GM23248 (cell line): ENCODE results near the gene L3MBTL4. TPM values are rescaled to one million over a fixed set of nuclear protein-coding genes. Genes with fewer than 3 reads are reported as not detected.

Experiments used
- DNase-seq: peaks from one replicate; pipeline ENCODE4 v3.0.0-alpha.2; 2015
- H2AFZ ChIP-seq: fragments of 200-600 bp; sonication (generic); 2 replicates; pipeline ENCODE4 v1.6.1; 2016; ENCODE audit warnings: antibody characterized with exemption
- H3F3A ChIP-seq: fragments of 200-600 bp; sonication (generic); 2 replicates; pipeline ENCODE4 v1.6.1; 2016; ENCODE audit warnings: mild to moderate bottlenecking, antibody characterized with exemption, mixed run types; ENCODE audit not compliant: insufficient read depth
- H3K27ac ChIP-seq: fragments of 200-600 bp; sonication (generic); 2 replicates; pipeline ENCODE4 v1.5.1; 2016; ENCODE audit warnings: mild to moderate bottlenecking
- H3K27me3 ChIP-seq: fragments of 200-600 bp; sonication (generic); replicated peaks from 2 replicates; pipeline ENCODE4 v1.6.1; 2016; ENCODE audit warnings: mild to moderate bottlenecking; ENCODE audit not compliant: insufficient read depth
- H3K36me3 ChIP-seq: fragments of 200-600 bp; sonication (generic); 2 replicates; pipeline ENCODE4 v1.6.1; 2016; ENCODE audit warnings: low read depth, mild to moderate bottlenecking
- H3K4me1 ChIP-seq: fragments of 200-600 bp; sonication (generic); 2 replicates; pipeline ENCODE4 v1.6.1; 2016; ENCODE audit warnings: mild to moderate bottlenecking; ENCODE audit not compliant: insufficient read depth
- H3K4me2 ChIP-seq: fragments of 200-600 bp; sonication (generic); one replicate; pipeline ENCODE4 v1.6.1; 2016; ENCODE audit warnings: mild to moderate bottlenecking; ENCODE audit not compliant: unreplicated experiment
- H3K4me3 ChIP-seq: fragments of 200-600 bp; sonication (generic); 2 replicates; pipeline ENCODE4 v1.5.1; 2016; ENCODE audit warnings: mild to moderate bottlenecking
- H3K79me2 ChIP-seq: fragments of 200-600 bp; sonication (generic); 2 replicates; pipeline ENCODE4 v1.6.1; 2016; ENCODE audit warnings: mild to moderate bottlenecking; ENCODE audit not compliant: insufficient read depth
- H3K9ac ChIP-seq: fragments of 200-600 bp; sonication (generic); 2 replicates; pipeline ENCODE4 v1.6.1; 2016; ENCODE audit warnings: mild to moderate bottlenecking
- H3K9me2 ChIP-seq: fragments of 200-600 bp; sonication (generic); 2 replicates; pipeline ENCODE4 v1.6.1; 2016; ENCODE audit warnings: mixed run types, mild to moderate bottlenecking, moderate library complexity; ENCODE audit not compliant: insufficient read depth
- H3K9me3 ChIP-seq: fragments of 200-600 bp; sonication (generic); one replicate; pipeline ENCODE4 v1.6.1; 2017; ENCODE audit warnings: low read depth
- H4K20me1 ChIP-seq: fragments of 200-600 bp; sonication (generic); 2 replicates; pipeline ENCODE4 v1.6.0; 2016; ENCODE audit not compliant: insufficient read depth
- EZH2 ChIP-seq: fragments of 200-600 bp; sonication (generic); IDR thresholded peaks from 2 replicates; pipeline ENCODE4 v1.6.1; 2018; ENCODE audit warnings: antibody characterized with exemption, mild to moderate bottlenecking; ENCODE audit not compliant: insufficient read depth, poor library complexity, severe bottlenecking
- EZH2phosphoT487 ChIP-seq: fragments of 200-600 bp; sonication (generic); IDR thresholded peaks from 2 replicates; pipeline ENCODE4 v1.6.1; 2018; ENCODE audit warnings: antibody characterized with exemption, moderate library complexity, mild to moderate bottlenecking, low read depth; ENCODE audit not compliant: insufficient read depth
- WGBS, 2 experiments: methylation state at CpG; one replicate each; pipeline ENCODE4 v1.1.6; 2015 to 2017; ENCODE audit warnings: low lambda C conversion rate in 2 of 2, low coverage in 1 of 2; ENCODE audit errors: missing lambda C conversion rate in 2 of 2; 5-methylcytosine and 5-hydroxymethylcytosine counted together
- in situ Hi-C: fragments of 300-500 bp; cut with MboI; formaldehyde crosslinking; loops from 2 replicates; pipeline ENCODE4 v1.15.0; 2020
- polyA plus RNA-seq: library from polyadenylated mRNA; unstranded; fragments of >200 nt; fragmentation: Nextera tagmentation; extraction: Ambion mirVana; gene quantifications from 2 replicates; pipeline ENCODE4 v1.2.1, GENCODE V29; 2016
- total RNA-seq: library from RNA; depleted of rRNA; stranded (reverse); fragments of >200 nt; shearing (Covaris generic); gene quantifications from 2 replicates; pipeline ENCODE4 v1.2.3, GENCODE V29; 2014

L3MBTL4 gene
- total and polyA plus RNA-seq, 2 experiments from 2014 or later = not detected

DNA sequence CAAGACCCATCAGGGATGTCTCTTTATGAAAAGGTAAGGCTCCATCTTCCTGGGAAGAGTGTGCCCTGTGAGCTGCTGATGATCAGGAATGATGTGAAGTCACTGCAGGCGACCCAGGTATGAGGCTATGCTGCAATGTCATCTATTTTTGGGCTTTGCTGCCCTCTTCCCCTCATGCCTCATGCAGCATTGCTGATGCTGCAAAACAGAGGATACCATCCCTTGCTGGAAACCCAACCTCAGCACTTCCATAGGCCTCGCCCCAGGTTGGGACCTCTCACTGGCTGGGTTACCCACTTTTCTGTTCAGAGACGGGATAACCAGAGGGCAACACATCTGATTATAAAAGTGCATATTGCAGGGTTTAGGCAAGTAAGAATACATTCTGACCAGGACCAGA is 255.8 kb downstream of the L3MBTL4 start:
- Histone ChIP-seq H3K4me1 (no peaks in the 10 kb centered on the region), H3K4me2 (no peak overlapping the region), H2AFZ (no peak overlapping the region), H3K9me2 (no peaks in the 10 kb centered on the region), H3K9me3 (no peaks in the 10 kb centered on the region), H4K20me1 (no peaks in the 10 kb centered on the region), H3K36me3 (no peaks in the 10 kb centered on the region), H3K4me3 (no peak overlapping the region), H3K9ac (no peak overlapping the region), H3F3A (no peaks in the 10 kb centered on the region), H3K27ac (no peak overlapping the region), H3K27me3 (no peaks in the 10 kb centered on the region), H3K79me2 (no peaks in the 10 kb centered on the region)
- TF ChIP-seq EZH2phosphoT487 = no peak
- no peak for TF ChIP-seq EZH2
- in situ Hi-C loops = no loop called here
- whole genome bisulfite sequencing, 2 experiments = 37 to 52% methylated on average over 3 of the region's 3 CpGs
- DNase-seq = no peak

DNA sequence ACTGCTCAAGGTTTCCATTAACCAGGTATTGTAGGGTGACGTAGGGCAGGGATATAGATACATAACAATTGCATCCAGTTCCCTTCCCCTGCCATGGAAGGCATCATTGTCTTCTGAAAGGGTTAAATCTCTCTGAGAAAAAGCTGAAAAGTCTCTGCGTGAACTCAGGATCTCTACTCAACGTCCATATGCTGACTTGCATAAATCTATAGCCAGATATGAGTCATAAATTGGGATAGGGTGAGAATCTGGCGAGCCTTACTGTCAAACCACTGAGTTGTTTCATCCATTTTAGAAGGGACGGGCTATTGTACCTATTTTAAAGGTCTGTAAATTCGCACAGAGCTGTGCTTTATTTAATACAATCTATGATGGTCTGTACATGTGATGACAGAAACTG is 258.3 kb downstream of the L3MBTL4 start:
- in situ Hi-C loops = no loop called here
- no peak overlapping the region for H3K9ac ChIP-seq
- H3K4me1 ChIP-seq = no peaks in the 10 kb centered on the region
- H3K79me2 ChIP-seq = no peaks in the 10 kb centered on the region
- H2AFZ ChIP-seq = no peak overlapping the region
- no peak for TF ChIP-seq EZH2phosphoT487
- no peak for TF ChIP-seq EZH2
- H3K4me3 ChIP-seq = no peak overlapping the region
- 36 to 39% methylated on average over 6 of the region's 6 CpGs for WGBS, 2 experiments
- no peaks in the 10 kb centered on the region for H3K9me3 ChIP-seq
- no peak for DNase-seq
- no peaks in the 10 kb centered on the region for H3F3A ChIP-seq
- no peak overlapping the region for H3K27ac ChIP-seq
- H3K9me2 ChIP-seq = no peaks in the 10 kb centered on the region
- H3K4me2 ChIP-seq = no peak overlapping the region
- H3K27me3 ChIP-seq = no peaks in the 10 kb centered on the region
- H3K36me3 ChIP-seq = no peaks in the 10 kb centered on the region
- H4K20me1 ChIP-seq = no peaks in the 10 kb centered on the region

DNA sequence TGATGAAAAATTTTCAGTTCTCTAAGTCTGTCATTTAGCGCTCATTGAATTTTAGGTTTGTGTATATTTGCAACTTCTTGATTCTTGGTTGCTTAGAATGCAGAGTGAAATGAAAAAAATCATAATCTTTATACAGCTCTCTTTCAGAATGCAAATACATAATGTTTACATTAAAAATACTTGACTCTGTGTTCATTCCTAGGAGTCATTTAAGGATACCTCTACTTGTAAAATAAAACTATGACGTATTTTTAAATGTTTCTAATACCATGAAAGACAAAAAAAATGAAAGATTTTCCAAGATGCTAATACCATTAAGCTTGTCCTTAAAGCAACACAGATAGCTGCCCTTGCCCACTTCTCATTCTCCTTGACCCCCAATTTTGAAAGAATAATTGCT is 259.0 kb downstream of the L3MBTL4 start:
- Histone ChIP-seq H2AFZ (no peak overlapping the region), H3K9ac (no peak overlapping the region), H3K79me2 (no peaks in the 10 kb centered on the region), H3K9me2 (no peaks in the 10 kb centered on the region), H3K27me3 (no peaks in the 10 kb centered on the region), H3K4me1 (no peaks in the 10 kb centered on the region), H3K4me3 (no peak overlapping the region), H4K20me1 (no peaks in the 10 kb centered on the region), H3K36me3 (no peaks in the 10 kb centered on the region), H3K4me2 (no peak overlapping the region), H3K9me3 (no peaks in the 10 kb centered on the region), H3F3A (no peaks in the 10 kb centered on the region), H3K27ac (no peak overlapping the region)
- in situ Hi-C loops = no loop called here
- DNase-seq = no peak
- TF ChIP-seq EZH2phosphoT487 = no peak
- no peak for TF ChIP-seq EZH2
- WGBS, 2 experiments = 56 to 58% methylated on average over 2 of the region's 2 CpGs

DNA sequence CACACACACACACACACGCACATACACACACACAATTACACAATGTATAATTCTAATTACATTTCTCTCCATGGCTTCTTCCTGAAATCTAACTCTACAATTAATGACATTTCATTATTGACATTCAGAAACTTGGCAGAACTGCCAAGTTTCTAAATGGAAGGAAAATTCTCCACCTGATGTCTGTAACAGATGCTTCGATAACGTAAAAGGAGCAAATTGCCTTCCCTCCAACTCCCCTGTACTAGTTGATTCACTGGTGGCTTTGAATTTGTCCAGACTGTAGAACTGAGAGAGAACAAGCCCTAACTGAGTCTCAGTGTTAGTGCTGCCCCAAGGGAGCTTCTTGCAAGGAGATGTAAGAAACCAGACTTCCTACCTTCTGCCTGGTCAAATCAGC is 264.3 kb downstream of the L3MBTL4 start:
- Histone ChIP-seq H3K27ac (no peak overlapping the region), H3K4me3 (no peak overlapping the region), H3K9me3 (no peaks in the 10 kb centered on the region), H3K9ac (no peak overlapping the region), H3F3A (no peaks in the 10 kb centered on the region), H3K79me2 (no peaks in the 10 kb centered on the region), H3K27me3 (no peaks in the 10 kb centered on the region), H3K9me2 (no peaks in the 10 kb centered on the region), H3K4me2 (no peak overlapping the region), H3K36me3 (no peaks in the 10 kb centered on the region), H2AFZ (no peak overlapping the region), H4K20me1 (no peaks in the 10 kb centered on the region), H3K4me1 (no peaks in the 10 kb centered on the region)
- TF ChIP-seq EZH2 = no peak
- no peak for TF ChIP-seq EZH2phosphoT487
- in situ Hi-C loops = no loop called here
- WGBS, 2 experiments = 84 to 85% methylated on average over 3 of the region's 3 CpGs
- no peak for DNase-seq

DNA sequence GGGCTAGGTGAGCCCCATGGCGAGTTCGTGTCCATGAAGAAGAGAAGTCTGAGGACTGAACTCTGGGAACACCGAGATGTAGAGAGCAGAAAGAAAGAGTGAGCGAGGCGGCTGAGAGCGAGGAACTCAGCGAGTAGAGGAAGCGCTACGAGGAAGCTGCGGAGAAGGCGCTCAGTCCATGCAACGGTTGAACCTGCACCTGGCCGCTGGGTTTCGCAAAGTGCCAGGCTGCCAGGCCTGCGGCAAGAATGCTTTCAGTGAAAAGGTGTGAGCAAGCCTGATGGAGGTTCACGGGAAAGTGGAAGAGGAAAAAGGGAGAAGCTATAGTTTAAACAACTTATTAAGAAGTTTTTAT is 268.4 kb downstream of the L3MBTL4 start:
- H3K36me3 ChIP-seq = no peaks in the 10 kb centered on the region
- H3K4me2 ChIP-seq = no peak overlapping the region
- H3K27ac ChIP-seq = no peak overlapping the region
- H3K79me2 ChIP-seq = no peaks in the 10 kb centered on the region
- in situ Hi-C loops = no loop called here
- no peaks in the 10 kb centered on the region for H4K20me1 ChIP-seq
- H3F3A ChIP-seq = no peaks in the 10 kb centered on the region
- no peaks in the 10 kb centered on the region for H3K9me3 ChIP-seq
- no peak overlapping the region for H3K4me3 ChIP-seq
- DNase-seq = no peak
- no peaks in the 10 kb centered on the region for H3K27me3 ChIP-seq
- 71 to 86% methylated on average over 16 of the region's 16 CpGs for WGBS, 2 experiments
- TF ChIP-seq EZH2 = no peak
- no peak for TF ChIP-seq EZH2phosphoT487
- no peaks in the 10 kb centered on the region for H3K4me1 ChIP-seq
- no peaks in the 10 kb centered on the region for H3K9me2 ChIP-seq
- no peak overlapping the region for H2AFZ ChIP-seq
- no peak overlapping the region for H3K9ac ChIP-seq
